NOMO-1 treated with dmso at 0.1 percent for 144 hours (cell line): ENCODE measurements around the gene IL9.
"Not testable (repeated sequence)": the region's sequence is repeated elsewhere in the genome, so short reads cannot be mapped to it uniquely, and the experiment has no call there.

Experiments used
- DNase-seq: peaks from one replicate; lab custom pipeline; 2025; ENCODE audit not compliant: unreplicated experiment; lab: John Stamatoyannopoulos, UW

The IL9 gene

DNA sequence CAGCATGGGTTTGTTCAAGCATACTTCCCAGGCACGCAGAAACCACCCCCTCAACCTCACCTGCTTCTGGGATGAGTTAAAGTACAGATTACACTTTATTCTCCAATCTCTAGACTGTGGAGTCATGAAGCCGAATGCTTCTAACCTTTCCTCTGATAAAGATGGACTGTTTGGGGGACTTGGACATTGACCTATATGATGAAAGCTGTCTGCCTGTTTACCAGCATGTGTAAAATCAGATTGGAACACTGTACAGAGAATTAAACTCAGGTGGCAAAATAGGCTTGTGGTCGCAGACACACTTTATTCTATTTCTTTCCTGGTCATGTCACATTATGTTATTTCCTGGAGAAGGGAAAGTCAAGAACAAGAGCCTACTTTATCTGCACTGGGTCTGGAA lies 25.7 kb downstream of the IL9 start:
- no peak for DNase-seq

GRCh38 chr5:135869276-135869675 lies 26.4 kb downstream of the IL9 start:
- DNase-seq: no peak

GRCh38 chr5:135868681-135869080 lies 27.0 kb downstream of the IL9 start:
- DNase-seq: no peak

DNA sequence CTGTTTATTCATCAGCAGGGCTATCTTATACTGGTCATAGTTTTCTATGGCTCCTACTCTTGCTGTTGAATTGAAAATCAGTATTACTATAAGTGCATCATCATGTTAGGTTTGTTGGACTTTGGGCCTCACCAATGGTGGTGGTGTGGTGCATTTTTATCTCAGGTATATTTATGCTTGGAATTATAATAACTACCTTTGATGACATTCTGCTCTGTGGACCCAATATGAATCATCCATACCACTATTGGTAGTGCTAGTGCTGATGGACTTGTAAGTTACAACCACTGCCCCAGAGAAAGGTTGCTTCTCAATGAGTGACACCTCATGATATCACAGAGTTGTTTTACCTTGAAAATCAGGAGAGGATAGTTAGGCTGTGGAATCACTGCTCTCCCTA lies 28.0 kb downstream of the IL9 start:
- DNase-seq: no peak

DNA sequence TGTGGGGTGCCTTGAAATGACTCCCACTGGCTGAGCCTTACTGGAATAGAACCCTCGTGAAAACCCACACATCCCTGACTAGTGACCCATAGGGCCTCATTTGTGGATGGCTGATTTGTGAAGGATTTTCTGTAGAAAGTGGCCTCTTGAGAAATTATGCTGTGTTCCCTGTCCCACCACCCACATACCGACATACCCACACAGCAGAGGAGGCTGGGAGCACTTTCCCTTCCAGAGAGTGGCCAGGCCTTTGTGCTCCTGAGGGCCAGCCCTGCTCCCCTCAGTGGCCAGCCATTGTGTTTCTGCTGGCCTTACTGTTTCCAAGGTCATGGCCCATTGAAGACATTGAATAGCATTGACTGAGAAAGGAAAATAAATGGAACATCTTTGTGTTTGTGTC lies 29.6 kb downstream of the IL9 start:
- DNase-seq: no peak

GRCh38 chr5:135864503-135865435 lies 30.9 kb downstream of the IL9 start:
- no peak for DNase-seq

- no peak for DNase-seq
Observed at GRCh38 chr5:135862744-135863143, 32.9 kb downstream of the IL9 start.

GRCh38 chr5:135862086-135862485 lies 33.6 kb downstream of the IL9 start:
- no peak for DNase-seq

- DNase-seq: no peak
Observed at GRCh38 chr5:135861641-135862040, 34.0 kb downstream of the IL9 start.

GRCh38 chr5:135859641-135860040 lies 36.0 kb downstream of the IL9 start:
- no peak for DNase-seq

DNA sequence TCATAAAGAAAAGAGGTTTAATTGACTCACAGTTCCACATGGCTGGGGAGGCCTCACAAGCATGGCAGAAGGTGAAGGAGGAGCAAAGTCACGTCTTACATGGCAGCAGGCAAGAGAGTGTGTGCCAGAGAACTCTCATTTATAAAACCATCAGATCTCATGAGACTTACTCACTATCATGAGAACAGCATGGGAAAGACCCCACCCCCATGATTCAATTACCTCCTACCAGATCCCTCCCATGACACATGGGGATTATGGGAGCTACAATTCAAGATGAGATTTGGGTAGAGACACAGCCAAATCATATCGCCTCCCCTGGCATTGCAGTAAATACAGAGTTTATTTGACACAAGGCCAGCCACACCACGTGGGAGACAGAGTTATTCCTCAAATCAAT lies 36.5 kb downstream of the IL9 start:
- not testable (repeated sequence) for DNase-seq

DNA sequence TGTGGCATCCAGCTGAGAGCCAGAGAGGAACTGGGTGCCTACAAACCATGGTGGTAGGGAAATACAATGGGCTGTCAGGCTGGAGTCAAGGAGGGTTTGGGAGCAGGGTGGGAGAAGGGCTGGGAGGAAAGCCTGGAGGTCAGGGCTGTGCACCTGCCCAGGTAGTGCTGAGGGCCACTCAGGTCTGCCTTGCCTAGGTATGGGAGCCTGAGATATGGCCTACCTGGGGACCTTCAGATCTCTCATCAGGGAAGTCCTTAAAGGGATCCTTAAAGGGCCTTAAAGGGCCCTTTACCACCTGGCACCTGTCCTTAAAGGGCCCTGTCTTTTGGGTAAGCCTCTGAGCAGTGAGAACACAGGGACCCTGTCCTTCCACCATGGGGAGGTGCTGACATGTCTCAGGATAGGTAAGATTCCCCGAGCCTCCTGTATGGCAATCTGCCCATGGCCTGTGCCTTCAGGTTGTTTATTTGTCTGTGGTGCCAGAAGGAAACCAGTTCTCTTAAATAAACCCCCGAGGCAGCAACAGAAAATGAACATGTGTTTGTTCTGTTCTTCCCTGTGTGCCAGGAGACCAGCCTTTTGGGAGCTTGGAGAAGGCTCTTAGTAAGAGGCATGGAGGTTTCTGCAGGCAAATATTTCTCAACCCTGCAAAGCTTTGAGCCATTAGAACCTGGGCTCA lies 37.9 kb downstream of the IL9 start:
- DNase-seq: no peak

DNA sequence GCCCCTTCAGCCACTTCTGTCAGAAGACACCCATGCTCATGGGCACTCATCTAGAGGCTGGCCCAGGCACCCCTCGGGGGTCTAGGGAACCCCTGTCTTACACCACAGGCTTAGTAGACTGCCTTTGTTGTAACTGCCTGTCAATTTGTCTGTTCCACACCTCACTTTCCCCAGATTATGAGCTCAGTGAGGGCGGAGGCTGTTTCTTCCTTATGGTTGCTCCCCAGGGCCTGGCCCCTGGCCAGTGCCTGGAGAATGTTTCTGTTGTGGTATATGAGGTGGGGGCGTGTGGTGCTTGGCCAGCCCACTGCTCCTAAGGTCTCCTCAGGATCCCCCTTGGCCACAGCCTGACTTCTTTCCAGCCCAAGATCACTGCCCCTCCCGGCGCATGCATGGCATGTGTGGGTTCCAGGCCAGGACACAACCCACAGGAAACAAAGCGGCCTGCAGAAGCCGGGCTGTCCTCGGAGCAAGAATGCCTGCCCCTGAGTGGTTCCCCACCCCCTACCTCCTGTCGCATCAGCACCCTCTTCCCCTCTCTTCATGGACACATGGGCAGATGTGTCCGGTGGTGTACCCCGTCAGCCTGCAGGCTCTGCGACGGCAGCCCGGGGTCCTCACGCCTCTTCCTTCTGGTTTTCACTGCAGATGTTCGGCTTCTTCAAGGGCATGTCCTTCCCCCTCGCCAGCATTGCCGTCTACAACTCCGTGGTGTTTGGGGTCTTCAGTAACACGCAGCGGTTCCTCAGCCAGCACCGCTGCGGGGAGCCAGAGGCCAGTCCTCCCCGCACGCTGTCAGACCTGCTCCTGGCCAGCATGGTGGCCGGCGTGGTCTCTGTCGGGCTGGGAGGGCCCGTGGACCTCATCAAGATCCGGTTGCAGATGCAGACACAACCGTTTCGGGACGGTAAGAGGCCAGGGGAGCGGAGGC lies 43.5 kb downstream of the IL9 start:
- DNase-seq: no peak

DNA sequence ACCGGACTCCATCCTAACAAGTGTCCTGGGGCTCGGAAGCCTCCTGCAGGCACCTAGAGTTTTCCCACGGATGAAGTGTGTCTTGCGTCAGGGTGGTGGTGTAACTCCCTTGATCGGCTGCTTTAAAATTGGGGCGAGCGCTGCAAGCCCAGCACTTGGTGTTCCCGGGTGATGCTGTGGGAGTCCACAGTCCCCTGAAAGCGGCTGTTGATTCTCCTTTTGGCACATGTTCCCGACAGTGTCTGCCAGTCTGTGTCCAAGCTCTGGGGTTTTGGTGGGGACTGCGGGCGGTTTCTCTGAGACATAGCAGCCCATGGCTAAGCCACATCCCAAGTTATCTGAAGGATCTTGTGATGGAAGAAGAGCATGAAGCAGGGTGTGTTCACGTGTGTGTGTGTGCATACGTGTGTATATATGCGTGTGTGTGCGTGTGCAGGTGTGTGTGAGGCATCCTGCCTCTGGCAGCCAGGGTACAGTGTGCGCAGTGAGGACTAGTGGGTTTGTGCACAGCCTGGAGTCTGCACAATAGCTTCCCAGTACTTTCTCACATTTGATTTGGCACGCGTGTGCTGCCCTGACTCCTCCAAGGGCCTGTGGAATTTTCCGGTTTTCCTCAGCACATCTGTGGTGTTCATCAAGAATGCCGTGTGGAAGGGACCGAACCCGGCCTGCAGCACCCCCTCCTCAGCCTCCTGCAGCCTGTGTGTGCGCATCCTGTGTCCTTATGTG lies 44.3 kb downstream of the IL9 start:
- DNase-seq: no peak

DNA sequence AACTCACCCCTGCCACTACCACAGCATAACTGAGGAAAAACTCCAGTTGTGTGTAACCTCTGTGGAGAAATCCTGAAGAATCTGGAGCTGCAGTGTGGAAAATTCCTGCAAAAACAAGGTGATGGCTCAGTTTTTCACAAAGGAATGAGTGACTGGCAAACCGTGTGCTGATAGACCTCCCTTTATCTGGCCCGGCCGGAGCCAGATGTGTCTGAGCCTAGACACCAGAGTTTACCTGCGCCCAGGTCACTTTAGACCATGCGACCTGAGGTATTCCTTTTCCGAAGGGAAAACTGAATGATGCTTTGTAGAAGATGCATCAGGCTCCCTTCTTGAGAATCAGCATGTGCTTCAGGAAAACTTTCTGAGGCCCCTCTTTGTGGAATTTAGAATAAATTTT lies 45.0 kb downstream of the IL9 start:
- no peak for DNase-seq

DNA sequence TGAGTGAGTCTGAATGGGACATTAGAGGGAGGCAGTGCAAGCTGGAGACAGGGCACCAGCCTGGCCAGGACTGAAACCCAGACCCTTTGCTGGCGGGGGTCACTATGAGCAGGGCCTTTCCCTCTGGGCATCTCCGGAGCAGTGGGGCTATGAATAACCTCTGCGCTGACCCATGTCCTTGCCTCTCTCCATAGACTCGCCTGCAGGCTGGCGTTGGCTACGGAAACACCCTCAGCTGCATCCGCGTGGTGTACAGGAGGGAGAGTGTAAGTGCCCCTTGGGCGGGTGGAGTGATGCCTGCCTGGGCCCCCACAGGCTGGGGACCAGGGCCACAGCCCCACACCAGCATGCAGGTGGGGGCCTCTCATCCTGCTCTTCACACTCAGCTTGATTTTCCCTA lies 45.4 kb downstream of the IL9 start:
- no peak for DNase-seq

GRCh38 chr5:135847976-135848375 lies 47.7 kb downstream of the IL9 start:
- no peak for DNase-seq

DNA sequence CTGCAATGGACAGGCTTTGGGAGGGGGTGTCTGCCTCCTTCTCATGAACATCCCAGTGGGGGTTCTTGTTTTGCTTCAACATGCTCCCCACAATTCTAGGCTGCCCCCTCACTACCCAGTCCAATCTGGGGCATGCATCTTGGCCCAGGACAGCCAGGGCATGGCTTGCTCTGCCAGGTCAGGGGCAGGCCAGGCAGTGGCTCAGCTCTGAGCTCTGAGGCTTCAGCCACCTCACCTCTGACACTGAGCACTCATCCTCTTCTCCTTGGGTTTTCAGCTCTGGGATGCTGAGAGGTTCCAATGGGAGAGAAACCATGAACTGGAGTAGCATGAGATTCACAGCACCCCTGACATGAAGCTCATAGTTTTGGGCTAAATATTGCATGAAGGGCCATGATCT lies 49.3 kb downstream of the IL9 start:
- DNase-seq: no peak

DNA sequence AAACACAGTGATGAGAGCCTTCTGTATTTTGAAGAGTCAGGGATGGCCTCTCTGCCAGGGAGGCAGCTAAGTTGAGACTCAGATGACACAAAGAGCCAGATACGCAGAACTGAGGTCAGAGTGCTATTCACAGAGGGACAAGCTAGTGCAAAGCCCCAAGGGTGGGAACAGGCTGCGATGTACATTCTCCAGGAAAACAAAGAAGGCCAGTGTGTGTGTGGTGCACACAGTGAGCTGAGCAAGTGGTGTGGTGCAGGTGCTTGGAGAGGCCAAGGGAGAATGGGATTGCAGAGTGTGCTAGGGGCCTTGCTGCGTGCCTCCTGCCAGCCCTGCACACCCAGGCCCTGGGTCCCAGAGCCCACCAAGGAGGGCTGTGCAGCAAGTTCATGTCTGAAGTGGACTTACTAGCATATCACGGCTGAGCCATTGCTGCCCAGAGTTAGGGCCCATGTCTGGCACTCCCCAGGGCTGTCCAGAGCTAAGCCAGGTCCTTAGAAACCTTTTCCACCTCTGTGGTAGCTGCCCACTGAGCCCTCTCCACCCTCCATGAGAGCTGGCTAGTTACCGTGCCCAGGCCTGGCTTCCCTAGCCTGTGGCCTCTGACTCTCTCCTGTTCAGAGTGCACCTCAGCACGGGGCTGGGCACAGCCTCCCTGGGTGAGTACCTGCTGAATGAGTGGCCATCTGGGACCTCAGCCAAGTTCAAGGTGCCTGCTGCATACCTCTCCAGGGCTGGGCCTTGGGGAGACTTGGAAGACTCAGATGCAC lies 51.9 kb downstream of the IL9 start:
- no peak for DNase-seq

GRCh38 chr5:135842737-135843136 lies 52.9 kb downstream of the IL9 start:
- DNase-seq: no peak
